Bone marrow (tissue), 2 donors: ENCODE results near the gene COBLL1.
A peak's percentile ranks its signal among the peaks of the same experiment; 100 is the strongest.

Experiments
- DNase-seq, 2 donors: peaks; one replicate each; lab custom pipeline; 2025; lab: John Stamatoyannopoulos, UW

Gene COBLL1

GRCh38 chr2:164852086-164852485 is 10.5 kb upstream of the COBLL1 start:
- no peak for DNase-seq

DNA sequence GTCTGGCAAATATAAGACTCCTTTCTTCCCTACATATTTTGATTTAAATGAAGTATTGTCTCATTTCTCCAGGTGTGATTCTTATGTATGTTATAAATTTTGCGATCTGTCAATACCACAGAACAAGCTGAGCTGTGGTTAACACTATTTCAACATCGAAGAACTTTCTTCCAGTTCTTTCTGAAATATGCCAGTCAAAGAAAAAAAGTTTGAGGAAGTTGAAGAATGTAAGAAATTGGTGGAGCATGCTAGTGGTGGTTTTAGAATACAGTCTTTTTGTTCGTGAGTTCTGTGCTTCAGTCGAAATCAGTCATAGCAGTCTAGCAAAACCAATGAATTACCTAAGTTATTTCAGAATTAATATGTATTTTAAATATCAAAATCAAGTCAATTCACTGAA is 8.6 kb upstream of the COBLL1 start:
- DNase-seq, result peak in 1 of 2 donors; percentile 93

DNA sequence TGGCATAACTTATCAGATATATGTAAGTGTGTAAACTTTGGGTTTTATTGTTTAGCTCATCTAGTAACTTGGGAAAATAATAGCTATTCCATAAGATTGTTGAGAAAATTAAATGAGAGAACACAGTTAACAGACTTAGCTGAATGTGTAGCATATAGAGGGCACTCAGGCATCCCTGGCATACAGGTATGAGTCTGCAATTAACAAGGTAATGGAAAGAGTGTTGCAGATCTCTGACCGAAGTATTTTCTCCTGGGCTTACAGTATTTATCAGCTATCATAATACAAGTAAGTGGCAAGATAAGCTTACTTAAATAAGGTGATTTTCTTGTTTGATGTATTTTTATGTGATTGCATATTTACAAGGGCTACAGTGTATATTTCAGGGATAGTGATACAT is 7.9 kb upstream of the COBLL1 start:
- no peak for DNase-seq

DNA sequence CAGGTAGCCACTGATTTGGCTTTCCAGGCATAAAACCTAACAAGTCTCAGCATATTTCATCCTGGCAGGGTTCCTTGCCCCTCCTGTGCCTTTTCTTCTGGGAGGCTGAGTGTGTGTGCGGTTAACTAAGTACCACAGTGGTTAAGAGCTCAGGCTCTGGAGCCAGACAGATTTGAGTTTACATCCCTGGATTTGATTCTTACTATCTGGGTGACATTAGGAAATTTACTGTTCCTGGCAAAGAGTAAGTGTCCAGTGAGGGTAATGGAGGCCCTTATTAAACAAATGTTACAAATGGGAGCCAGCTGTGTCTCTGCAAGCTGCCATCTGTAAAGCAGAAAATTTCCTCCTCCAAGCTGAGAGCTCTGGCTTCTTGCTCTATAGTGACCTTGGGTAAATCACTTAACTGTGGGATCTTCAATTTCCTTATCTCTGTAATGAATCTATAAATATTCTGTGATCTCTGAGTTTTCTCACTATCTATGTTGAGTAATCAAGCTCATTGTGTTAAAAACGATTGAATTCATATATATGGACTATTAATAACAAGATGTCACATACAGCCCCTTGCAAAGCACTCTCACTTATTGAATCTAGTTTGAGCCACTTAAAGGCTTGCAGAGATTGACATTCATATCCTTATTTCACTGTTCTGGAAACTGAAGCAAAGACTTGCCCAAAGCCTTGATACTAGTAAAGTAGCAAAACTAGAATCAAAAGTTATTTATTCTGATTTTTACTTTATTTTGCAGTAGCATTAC is 6.5 kb upstream of the COBLL1 start:
- DNase-seq, result no peak

- DNase-seq, result no peak
These were observed 5.7 kb upstream of the COBLL1 start for GRCh38 chr2:164847291-164847690.

DNA sequence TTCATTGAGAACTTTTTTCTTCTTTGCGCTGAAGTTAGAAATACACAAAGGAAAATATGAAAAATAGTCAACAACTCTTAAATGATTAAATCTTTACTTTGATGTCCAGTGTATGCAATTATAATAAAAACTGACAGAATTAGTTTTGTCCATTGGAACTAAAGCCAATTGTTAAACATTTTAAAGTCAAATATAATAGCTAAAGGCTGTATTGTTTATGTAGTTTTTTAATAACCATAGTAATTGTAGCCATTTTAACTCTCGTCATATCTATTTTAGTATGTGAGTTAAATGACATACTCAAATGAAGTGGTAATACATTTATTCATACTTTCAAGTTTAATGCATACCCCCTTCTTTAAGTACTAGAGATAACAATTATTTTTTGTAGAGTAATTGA is 4.7 kb upstream of the COBLL1 start:
- no peak for DNase-seq

DNA sequence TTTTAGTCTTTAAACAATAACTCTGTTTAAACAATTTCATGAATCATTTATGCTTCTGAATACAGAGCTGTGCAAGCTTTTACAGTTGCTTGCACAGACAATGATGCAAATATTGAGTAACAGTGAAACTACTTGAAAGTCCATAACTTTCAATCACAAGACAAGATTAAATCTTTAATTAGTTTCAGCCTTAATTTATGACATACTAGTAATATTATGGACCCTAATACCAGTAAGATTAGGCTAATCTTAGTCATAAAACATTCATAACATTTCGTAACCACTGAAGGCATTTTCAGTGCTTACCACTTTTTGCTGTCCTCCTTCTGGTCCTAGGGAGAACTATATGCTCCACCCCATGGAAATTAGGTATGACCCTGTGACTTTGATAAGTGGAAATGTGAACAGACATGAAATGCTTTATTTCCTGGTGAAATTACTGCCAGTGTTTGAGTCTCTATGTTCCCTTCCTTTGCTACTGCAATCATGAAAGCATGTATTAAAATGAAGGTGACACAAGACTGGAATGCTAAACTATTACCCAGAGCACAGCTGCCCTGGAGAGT is 1.8 kb upstream of the COBLL1 start:
- DNase-seq, result peak in 1 of 2 donors; percentile 35

GRCh38 chr2:164842624-164842966 is 972 bp upstream of the COBLL1 start:
- no peak for DNase-seq

- DNase-seq, result peak; percentile 56 to 82
These were observed 499 bp downstream of the COBLL1 start for GRCh38 chr2:164840930-164841718.

GRCh38 chr2:164840458-164840929 is 1.1 kb downstream of the COBLL1 start:
- DNase-seq, result peak; percentile 21 to 45

DNA sequence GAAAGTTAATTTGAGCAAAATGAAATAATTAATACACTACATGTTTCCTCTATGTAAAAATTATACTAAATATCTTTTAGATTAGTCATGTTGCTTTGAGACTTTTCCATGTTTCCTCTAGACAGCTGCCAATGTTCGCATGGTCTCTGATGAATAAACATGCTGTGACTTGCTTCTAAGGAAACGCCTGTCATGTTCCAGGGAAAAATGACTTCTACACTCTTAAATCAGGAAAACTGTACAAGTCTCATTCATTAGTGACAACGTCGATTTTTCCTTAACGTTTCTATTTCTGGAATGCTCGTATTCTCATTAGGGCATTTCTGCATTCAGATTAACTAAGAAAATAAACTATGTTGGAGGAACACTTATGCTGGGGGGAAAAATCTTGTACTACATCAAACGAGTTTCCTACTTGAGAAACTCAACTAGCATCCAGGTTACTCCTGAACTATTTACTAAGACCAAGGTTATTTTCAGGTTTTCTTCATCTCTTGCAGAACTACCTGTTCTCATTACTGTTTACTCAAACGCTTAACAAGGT is 1.6 kb downstream of the COBLL1 start:
- no peak for DNase-seq

GRCh38 chr2:164837807-164838206 is 3.8 kb downstream of the COBLL1 start:
- no peak for DNase-seq

DNA sequence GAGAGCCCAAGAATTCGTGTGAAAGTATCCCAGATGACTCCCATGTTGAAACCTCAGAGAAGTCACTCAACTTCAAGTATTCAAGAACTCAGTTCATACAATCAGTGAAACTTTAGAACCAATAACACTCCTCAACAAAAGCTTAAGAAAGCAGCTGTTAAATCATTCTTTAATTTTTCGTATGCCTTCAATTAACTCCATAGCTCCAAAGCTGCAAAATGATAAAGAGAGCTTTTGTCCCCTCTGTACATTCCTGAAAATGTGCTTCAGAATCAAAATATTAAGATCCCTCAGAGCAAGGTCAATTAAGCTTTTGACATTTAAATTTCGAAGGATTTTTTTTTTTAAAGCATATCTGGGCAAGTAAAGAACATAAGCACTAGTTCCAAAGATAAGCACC is 4.7 kb downstream of the COBLL1 start:
- no peak for DNase-seq

- no peak for DNase-seq
These were observed 6.3 kb downstream of the COBLL1 start for GRCh38 chr2:164835302-164835701.

DNA sequence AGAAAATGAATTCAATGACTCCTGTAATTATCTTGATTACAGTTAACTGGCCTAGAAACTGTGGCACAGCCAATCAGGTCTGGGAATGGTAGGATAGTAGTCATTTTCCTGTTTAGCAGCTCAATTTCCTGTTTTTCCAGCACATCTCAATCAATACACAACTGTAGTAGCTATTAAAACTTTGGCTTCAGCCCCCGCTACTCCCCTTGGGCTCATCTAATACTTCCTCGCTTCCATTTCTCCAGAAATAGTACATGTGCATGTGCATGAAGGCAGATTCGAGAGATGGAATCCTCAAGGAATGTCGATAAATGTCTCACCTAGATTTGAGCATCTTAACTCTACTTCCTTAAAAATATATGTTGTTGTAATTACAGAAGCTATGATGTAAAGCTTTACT is 9.7 kb downstream of the COBLL1 start:
- DNase-seq, result no peak

GRCh38 chr2:164831180-164831579 is 10.4 kb downstream of the COBLL1 start:
- DNase-seq, result no peak

- DNase-seq, result peak in 1 of 2 donors; percentile 62
These were observed 15.1 kb downstream of the COBLL1 start for GRCh38 chr2:164826293-164827243.

DNA sequence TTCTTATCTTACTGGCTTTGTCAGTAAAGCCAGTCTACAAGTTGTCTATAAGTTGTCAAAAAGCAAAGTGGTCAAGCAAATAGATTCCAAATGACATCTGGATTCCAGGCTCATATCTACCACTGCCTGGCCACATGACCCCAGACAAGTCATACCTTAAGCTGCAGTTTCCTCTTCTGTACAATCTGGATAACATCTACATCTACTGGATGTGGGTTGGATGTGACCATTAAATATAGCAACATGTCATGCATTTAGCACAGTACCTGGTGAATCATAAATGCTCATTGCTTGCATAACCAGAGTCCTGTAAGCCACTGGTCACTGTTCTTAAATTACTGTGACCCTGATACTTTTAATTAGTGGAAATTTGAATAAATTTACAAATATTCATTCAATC is 16.8 kb downstream of the COBLL1 start:
- no peak for DNase-seq

GRCh38 chr2:164823126-164823525 is 18.5 kb downstream of the COBLL1 start:
- no peak for DNase-seq

DNA sequence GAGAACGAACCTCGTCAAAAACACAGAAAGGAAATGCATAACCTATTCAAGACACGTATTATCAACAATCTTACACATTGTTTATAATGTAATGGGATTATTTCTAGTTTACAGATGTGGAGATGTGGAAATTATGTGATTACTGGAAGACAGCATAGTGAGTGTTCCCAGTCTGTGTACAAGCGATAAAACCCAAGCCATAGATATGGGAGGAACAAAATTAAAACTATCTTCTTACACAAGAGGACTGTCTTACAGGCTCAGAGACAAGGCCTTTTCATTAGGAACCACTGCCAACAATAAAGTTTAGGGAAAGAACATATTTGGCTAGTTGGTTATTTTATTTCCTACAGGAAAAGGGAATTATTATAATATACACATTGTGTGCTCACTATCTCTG is 20.3 kb downstream of the COBLL1 start:
- DNase-seq, result no peak
